H9 (cell line): ENCODE data around the gene CWC25. TPM values are rescaled to one million over a fixed set of nuclear protein-coding genes. Genes with fewer than 3 reads are reported as not detected.
"Not testable (repeated sequence)": the region's sequence is repeated elsewhere in the genome, so short reads cannot be mapped to it uniquely, and the experiment has no call there.

Source experiments
- DNase-seq: peaks from one replicate; pipeline ENCODE4 v3.0.0-alpha.2; 2017
- H2AFZ ChIP-seq: one replicate; pipeline ENCODE4 v1.6.1; 2013; ENCODE audit warnings: mild to moderate bottlenecking, low read length, control low read depth, moderate library complexity
- H2AK5ac ChIP-seq: 2 replicates; pipeline ENCODE4 v1.6.1; 2013; ENCODE audit warnings: low read length, control low read depth, mixed read lengths; ENCODE audit not compliant: insufficient read length
- H2BK120ac ChIP-seq: one replicate; pipeline ENCODE4 v1.6.1; 2013; ENCODE audit warnings: low read depth, mild to moderate bottlenecking, low read length, control low read depth, inconsistent platforms; ENCODE audit not compliant: poor library complexity, severe bottlenecking
- H2BK12ac ChIP-seq: 2 replicates; pipeline ENCODE4 v1.6.1; 2013; ENCODE audit warnings: low read length, control low read depth, mixed read lengths, low read depth; ENCODE audit not compliant: insufficient read length
- H2BK15ac ChIP-seq: 2 replicates; pipeline ENCODE4 v1.6.1; 2013; ENCODE audit warnings: low read depth, low read length, control low read depth
- H2BK20ac ChIP-seq: one replicate; pipeline ENCODE4 v1.6.1; 2013; ENCODE audit warnings: low read depth, mild to moderate bottlenecking, low read length, control low read depth, inconsistent platforms; ENCODE audit not compliant: poor library complexity, severe bottlenecking
- H2BK5ac ChIP-seq: 2 replicates; pipeline ENCODE4 v1.6.1; 2013; ENCODE audit warnings: low read length, control low read depth, mixed read lengths; ENCODE audit not compliant: insufficient read length
- H3K14ac ChIP-seq: 2 replicates; pipeline ENCODE4 v1.6.1; 2013; ENCODE audit warnings: low read length, control low read depth; ENCODE audit not compliant: insufficient read depth
- H3K18ac ChIP-seq: 2 replicates; pipeline ENCODE4 v1.6.1; 2013; ENCODE audit warnings: low read depth, mild to moderate bottlenecking, mixed read lengths, low read length, control low read depth; ENCODE audit not compliant: insufficient read length
- H3K23ac ChIP-seq: 2 replicates; pipeline ENCODE4 v1.6.1; 2013; ENCODE audit warnings: low read length, control low read depth, mixed read lengths, low read depth; ENCODE audit not compliant: insufficient read length
- H3K23me2 ChIP-seq: 2 replicates; pipeline ENCODE4 v1.6.1; 2013; ENCODE audit warnings: low read depth, mild to moderate bottlenecking, mixed read lengths, low read length, control low read depth; ENCODE audit not compliant: insufficient read length, poor library complexity, severe bottlenecking
- H3K27ac ChIP-seq: 2 replicates; pipeline ENCODE4 v1.5.1; 2013; ENCODE audit warnings: low read length, control low read depth, mixed read lengths, low read depth; ENCODE audit not compliant: insufficient read length
- H3K27me3 ChIP-seq: 2 replicates; pipeline ENCODE4 v1.6.1; 2013; ENCODE audit warnings: low read length, control low read depth, inconsistent platforms; ENCODE audit not compliant: insufficient read depth
- H3K4ac ChIP-seq: 2 replicates; pipeline ENCODE4 v1.6.1; 2013; ENCODE audit warnings: low read depth, mild to moderate bottlenecking, control low read depth, inconsistent platforms, low read length, moderate library complexity
- H3K4me1 ChIP-seq: 2 replicates; pipeline ENCODE4 v1.6.1; 2013; ENCODE audit warnings: low read length, control low read depth, inconsistent platforms; ENCODE audit not compliant: insufficient read depth
- H3K4me2 ChIP-seq: 2 replicates; pipeline ENCODE4 v1.6.1; 2013; ENCODE audit warnings: low read length, control low read depth, mixed read lengths; ENCODE audit not compliant: insufficient read length, insufficient read depth
- H3K56ac ChIP-seq: 2 replicates; pipeline ENCODE4 v1.6.1; 2013; ENCODE audit warnings: low read depth, mild to moderate bottlenecking, mixed read lengths, low read length, control low read depth; ENCODE audit not compliant: insufficient read length
- H3K79me1 ChIP-seq: 2 replicates; pipeline ENCODE4 v1.6.1; 2013; ENCODE audit warnings: low read depth, mild to moderate bottlenecking, moderate library complexity, low read length, control low read depth, inconsistent platforms; ENCODE audit not compliant: insufficient read depth, poor library complexity, severe bottlenecking
- H3K79me2 ChIP-seq: 2 replicates; pipeline ENCODE4 v1.6.1; 2013; ENCODE audit warnings: low read length, control low read depth, inconsistent platforms; ENCODE audit not compliant: insufficient read depth
- H3K9ac ChIP-seq: 2 replicates; pipeline ENCODE4 v1.6.1; 2013; ENCODE audit warnings: low read length, control low read depth, mixed read lengths; ENCODE audit not compliant: insufficient read length; ENCODE audit errors: extremely low read depth
- H3K9me3 ChIP-seq: one replicate; pipeline ENCODE4 v1.6.1; 2013; ENCODE audit warnings: low read depth, low read length, inconsistent platforms; ENCODE audit not compliant: control insufficient read depth
- H3T11ph ChIP-seq: one replicate; pipeline ENCODE4 v1.6.1; 2013; ENCODE audit warnings: mild to moderate bottlenecking, low read length, control low read depth, inconsistent platforms
- H4K20me1 ChIP-seq: one replicate; pipeline ENCODE4 v1.6.1; 2013; ENCODE audit not compliant: control insufficient read depth, insufficient read length, insufficient read depth
- H4K5ac ChIP-seq: 2 replicates; pipeline ENCODE4 v1.6.1; 2013; ENCODE audit warnings: low read depth, mild to moderate bottlenecking, mixed read lengths, low read length, control low read depth; ENCODE audit not compliant: insufficient read length
- H4K8ac ChIP-seq: replicated peaks from 2 replicates; pipeline ENCODE4 v1.6.1; 2013; ENCODE audit warnings: low read length, control low read depth, mixed read lengths, low read depth; ENCODE audit not compliant: insufficient read length
- H4K91ac ChIP-seq: 2 replicates; pipeline ENCODE4 v1.6.1; 2013; ENCODE audit warnings: low read depth, mild to moderate bottlenecking, moderate library complexity, mixed read lengths, low read length, control low read depth; ENCODE audit not compliant: insufficient read length
- H3K27ac Mint-ChIP-seq, 3 experiments: 2 replicates in 2 of 3; 3 replicates in 1 of 3; pipeline ENCODE4 v1.8.0; 2020 to 2021; ENCODE audit warnings: mixed read lengths in 3 of 3, mild to moderate bottlenecking in 1 of 3, moderate library complexity in 1 of 3
- H3K27me3 Mint-ChIP-seq: 2 replicates; pipeline ENCODE4 v1.8.0; 2021; ENCODE audit warnings: low read depth, mild to moderate bottlenecking, moderate library complexity, mixed read lengths
- H3K36me3 Mint-ChIP-seq, 3 experiments: 2 replicates in 2 of 3; 3 replicates in 1 of 3; pipeline ENCODE4 v1.8.0; 2020 to 2021; ENCODE audit warnings: low read depth in 3 of 3, mixed read lengths in 3 of 3; ENCODE audit not compliant: insufficient read depth in 1 of 3
- H3K4me1 Mint-ChIP-seq, 2 experiments: 2 replicates each; pipeline ENCODE4 v1.8.0; 2020; ENCODE audit warnings: mixed read lengths in 2 of 2
- H3K4me3 Mint-ChIP-seq, 2 experiments: 2 replicates in 1 of 2; 3 replicates in 1 of 2; pipeline ENCODE4 v1.8.0; 2020 to 2021; ENCODE audit warnings: mild to moderate bottlenecking in 2 of 2, mixed read lengths in 2 of 2, moderate library complexity in 1 of 2
- H3K9me3 Mint-ChIP-seq, 2 experiments: 2 replicates in 1 of 2; 3 replicates in 1 of 2; pipeline ENCODE4 v1.8.0; 2020; ENCODE audit warnings: mild to moderate bottlenecking in 2 of 2, mixed read lengths in 2 of 2, moderate library complexity in 1 of 2
- WGBS: extraction: QIAGEN DNeasy Blood & Tissue Kit; methylation state at CpG from one replicate; pipeline ENCODE4 v1.1.7; 2013; ENCODE audit warnings: missing lambda C conversion rate, low lambda C conversion rate, mixed read lengths; ENCODE audit not compliant: insufficient read length; ENCODE audit errors: extremely low coverage; 5-methylcytosine and 5-hydroxymethylcytosine counted together
- total RNA-seq: library from RNA; stranded (reverse); gene quantifications from 2 replicates; pipeline ENCODE4 v1.2.1, GENCODE V29; 2021
- TF ChIP-seq, protein P1 (sequence below): fragments of 200-600 bp; sonication (generic); conservative IDR thresholded peaks from 3 replicates; pipeline ENCODE4 v1.8.0; 2021; ENCODE audit warnings: antibody characterized with exemption, mild to moderate bottlenecking

CWC25 gene
- total RNA-seq, 1 experiment from 2014 or later = 15.9 TPM

GRCh38 chr17:38789185-38789584 is 35.9 kb downstream of the CWC25 start:
- Histone ChIP-seq H2BK12ac (no peak overlapping the region), H3K18ac (no peak overlapping the region), H3K23ac (no peak overlapping the region), H3K9me3 (no peaks in the 10 kb centered on the region), H3K27me3 (no peaks in the 10 kb centered on the region), H3K27ac (no peak overlapping the region), H2BK5ac (no peak overlapping the region), H3K4me2 (no peak overlapping the region), H4K20me1 (no peaks in the 10 kb centered on the region), H4K91ac (no peak overlapping the region), H2BK120ac (no peak overlapping the region), H4K8ac (no peak overlapping the region), H4K5ac (no peak overlapping the region), H3K79me1 (peaks cover 3% of the 10 kb centered on the region), H2AK5ac (no peak overlapping the region), H3K4ac (no peak overlapping the region), H3K14ac (no peak overlapping the region), H2AFZ (no peak overlapping the region), H3K23me2 (no peaks in the 10 kb centered on the region), H2BK15ac (no peak overlapping the region), H3T11ph (no peak overlapping the region), H2BK20ac (no peak overlapping the region), H3K4me1 (no peaks in the 10 kb centered on the region), H3K56ac (no peak overlapping the region), H3K9ac (no peak overlapping the region), H3K79me2 (no peaks in the 10 kb centered on the region)
- Mint-ChIP-seq H3K4me3 (peak overlapping the region in 1 of 2 experiments; percentile 16; a peak in 2 of 5 replicates), H3K4me1 (peaks cover 12 to 19% of the 10 kb centered on the region in 2 experiments), H3K36me3 (peaks cover 17 to 44% (median 36%) of the 10 kb centered on the region in 3 experiments; a peak in 6 of 7 replicates), H3K9me3 (no peaks in the 10 kb centered on the region), H3K27ac (peak overlapping the region in 2 of 3 experiments; percentile 67 to 95; a peak in 3 of 7 replicates), H3K27me3 (no peaks in the 10 kb centered on the region; the same call in 1 of the 2 replicates)
- DNase-seq = no peak
- TF ChIP-seq, protein P1, sequence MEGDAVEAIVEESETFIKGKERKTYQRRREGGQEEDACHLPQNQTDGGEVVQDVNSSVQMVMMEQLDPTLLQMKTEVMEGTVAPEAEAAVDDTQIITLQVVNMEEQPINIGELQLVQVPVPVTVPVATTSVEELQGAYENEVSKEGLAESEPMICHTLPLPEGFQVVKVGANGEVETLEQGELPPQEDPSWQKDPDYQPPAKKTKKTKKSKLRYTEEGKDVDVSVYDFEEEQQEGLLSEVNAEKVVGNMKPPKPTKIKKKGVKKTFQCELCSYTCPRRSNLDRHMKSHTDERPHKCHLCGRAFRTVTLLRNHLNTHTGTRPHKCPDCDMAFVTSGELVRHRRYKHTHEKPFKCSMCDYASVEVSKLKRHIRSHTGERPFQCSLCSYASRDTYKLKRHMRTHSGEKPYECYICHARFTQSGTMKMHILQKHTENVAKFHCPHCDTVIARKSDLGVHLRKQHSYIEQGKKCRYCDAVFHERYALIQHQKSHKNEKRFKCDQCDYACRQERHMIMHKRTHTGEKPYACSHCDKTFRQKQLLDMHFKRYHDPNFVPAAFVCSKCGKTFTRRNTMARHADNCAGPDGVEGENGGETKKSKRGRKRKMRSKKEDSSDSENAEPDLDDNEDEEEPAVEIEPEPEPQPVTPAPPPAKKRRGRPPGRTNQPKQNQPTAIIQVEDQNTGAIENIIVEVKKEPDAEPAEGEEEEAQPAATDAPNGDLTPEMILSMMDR = no peak
- no CpG with 5 or more reads among the region's 1 CpG for WGBS

DNA sequence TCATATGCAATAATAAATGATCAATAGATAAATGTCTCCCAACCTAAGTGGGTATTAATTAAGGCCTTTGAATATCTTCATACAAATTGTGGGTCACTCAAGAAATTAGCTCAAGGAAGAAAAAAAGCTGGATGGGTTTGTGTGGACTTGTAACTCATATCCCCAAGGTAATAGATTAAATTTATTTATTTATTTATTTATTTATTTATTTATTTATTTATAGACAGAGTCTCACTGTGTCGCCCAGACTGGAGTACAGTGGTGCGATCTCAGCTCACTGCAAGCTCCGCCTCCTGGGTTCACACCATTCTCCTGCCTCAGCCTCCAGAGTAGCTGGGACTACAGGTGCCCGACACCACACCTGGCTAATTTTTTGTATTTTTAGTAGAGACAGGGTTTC is 37.1 kb downstream of the CWC25 start:
- not testable (repeated sequence) for H3K27me3 Mint-ChIP-seq, H3K56ac ChIP-seq, H3K27ac ChIP-seq, H2AFZ ChIP-seq, H3K14ac ChIP-seq, H3K27me3 ChIP-seq, H2BK120ac ChIP-seq, H3K79me1 ChIP-seq, H4K5ac ChIP-seq, H3K4me1 ChIP-seq, H3K79me2 ChIP-seq, H3K4me2 ChIP-seq, H2BK15ac ChIP-seq, H3K23ac ChIP-seq, H2BK12ac ChIP-seq, H3K4ac ChIP-seq, H3K18ac ChIP-seq, H4K8ac ChIP-seq, H3K27ac Mint-ChIP-seq, H3K23me2 ChIP-seq, H3K9me3 ChIP-seq, H4K91ac ChIP-seq, H2BK5ac ChIP-seq, H4K20me1 ChIP-seq, H2AK5ac ChIP-seq, H3T11ph ChIP-seq, DNase-seq, H2BK20ac ChIP-seq, H3K9me3 Mint-ChIP-seq, H3K9ac ChIP-seq, H3K4me3 Mint-ChIP-seq
- peaks cover 13 to 49% (median 40%) of the 10 kb centered on the region in 3 experiments; a peak in 6 of 7 replicates for H3K36me3 Mint-ChIP-seq
- no CpG with 5 or more reads among the region's 4 CpGs for WGBS
- H3K4me1 Mint-ChIP-seq = peaks cover 12 to 19% of the 10 kb centered on the region in 2 experiments
